ENCODE results near the gene RHEB. TPM values are rescaled to one million over a fixed set of nuclear protein-coding genes. Genes with fewer than 3 reads are reported as not detected.
A peak's percentile ranks its signal among the peaks of the same experiment; 100 is the strongest.

The RHEB gene
- total and polyA plus RNA-seq, 2 of the 13 experiments (the other 11 are each of a cell fraction or from before 2014, with no cell fraction given): 55.0 to 77.6 TPM

DNA sequence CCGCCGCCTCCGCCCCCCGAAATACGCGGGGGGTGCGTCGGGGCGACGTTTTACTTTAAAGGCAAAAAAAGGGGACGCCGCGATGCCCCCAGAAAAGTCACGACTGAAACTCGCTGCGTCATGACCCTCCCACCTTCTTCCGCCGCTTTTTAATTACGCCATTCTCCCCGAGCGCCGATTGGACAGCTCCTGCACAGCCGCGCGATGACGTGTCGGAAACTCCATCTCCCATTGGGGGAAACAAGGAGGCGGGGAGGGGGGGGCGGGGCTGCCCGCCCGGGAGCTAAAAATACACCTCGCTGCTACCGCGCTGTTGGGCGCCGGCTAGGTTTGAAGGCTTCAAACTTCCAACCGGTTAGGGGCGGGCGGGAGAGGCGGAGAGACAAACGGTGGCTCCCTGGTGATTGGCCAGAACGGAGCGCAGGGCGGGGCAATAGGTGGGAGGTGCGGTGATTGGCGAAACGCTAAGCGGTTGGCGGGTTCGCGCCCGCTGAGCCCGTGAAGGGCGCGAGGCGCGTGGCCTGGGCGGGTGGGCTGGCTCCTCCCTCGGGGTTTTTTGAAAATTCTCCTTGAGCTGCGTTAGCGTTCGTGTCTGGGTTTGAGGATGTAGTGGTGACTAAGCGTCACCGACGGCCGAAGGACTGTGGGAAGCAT, at the start of gene RHEB (continued):
- TF ChIP-seq, protein P1, sequence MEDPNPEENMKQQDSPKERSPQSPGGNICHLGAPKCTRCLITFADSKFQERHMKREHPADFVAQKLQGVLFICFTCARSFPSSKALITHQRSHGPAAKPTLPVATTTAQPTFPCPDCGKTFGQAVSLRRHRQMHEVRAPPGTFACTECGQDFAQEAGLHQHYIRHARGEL (CRISPR knock-in tag; IDR thresholded peaks at IDR 0.05): no peak
- TF ChIP-seq ZFAT (CRISPR knock-in tag; conservative IDR thresholded peaks at IDR 0.05) (no peak), FOXJ3 (CRISPR knock-in tag; IDR thresholded peaks at IDR 0.05; ENCODE audit: borderline replicate concordance) (no peak), ZNF644 (CRISPR knock-in tag; IDR thresholded peaks at IDR 0.05; ENCODE audit: low read depth) (no peak), STAT5B (CRISPR knock-in tag; IDR thresholded peaks at IDR 0.05) (no peak), ZNF549 (CRISPR knock-in tag; IDR thresholded peaks at IDR 0.05) (no peak), MYC (CRISPR knock-in tag; IDR thresholded peaks at IDR 0.05; ENCODE audit: borderline replicate concordance) (no peak), TBP (CRISPR knock-in tag; IDR thresholded peaks at IDR 0.05) (no peak), NFATC3 (CRISPR knock-in tag; IDR thresholded peaks at IDR 0.05) (no peak), ZNF354B (CRISPR knock-in tag; IDR thresholded peaks at IDR 0.05) (no peak), EHMT2 (IDR thresholded peaks at IDR 0.05; ENCODE audit: borderline replicate concordance, low read depth, low read length) (no peak), MED1 (CRISPR knock-in tag; IDR thresholded peaks at IDR 0.05) (peak; percentile 37; the same call in 1 of the 2 replicates), ERF (CRISPR knock-in tag; IDR thresholded peaks at IDR 0.05) (no peak), ZMYM3 (CRISPR knock-in tag; IDR thresholded peaks at IDR 0.05) (no peak), HHEX (CRISPR knock-in tag; IDR thresholded peaks at IDR 0.05) (no peak), AKAP8 (CRISPR knock-in tag; IDR thresholded peaks at IDR 0.05) (no peak), ATAD3A (CRISPR knock-in tag; IDR thresholded peaks at IDR 0.05) (no peak), NFYB (CRISPR knock-in tag; IDR thresholded peaks at IDR 0.05) (peak; percentile 82), NAIF1 (CRISPR knock-in tag; IDR thresholded peaks at IDR 0.05; ENCODE audit: borderline replicate concordance) (no peak), MBNL3 (CRISPR knock-in tag; conservative IDR thresholded peaks at IDR 0.05) (no peak)
- TF ChIP-seq, protein P2, sequence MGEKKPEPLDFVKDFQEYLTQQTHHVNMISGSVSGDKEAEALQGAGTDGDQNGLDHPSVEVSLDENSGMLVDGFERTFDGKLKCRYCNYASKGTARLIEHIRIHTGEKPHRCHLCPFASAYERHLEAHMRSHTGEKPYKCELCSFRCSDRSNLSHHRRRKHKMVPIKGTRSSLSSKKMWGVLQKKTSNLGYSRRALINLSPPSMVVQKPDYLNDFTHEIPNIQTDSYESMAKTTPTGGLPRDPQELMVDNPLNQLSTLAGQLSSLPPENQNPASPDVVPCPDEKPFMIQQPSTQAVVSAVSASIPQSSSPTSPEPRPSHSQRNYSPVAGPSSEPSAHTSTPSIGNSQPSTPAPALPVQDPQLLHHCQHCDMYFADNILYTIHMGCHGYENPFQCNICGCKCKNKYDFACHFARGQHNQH (CRISPR knock-in tag; IDR thresholded peaks at IDR 0.05): no peak
- TF ChIP-seq, protein P3, sequence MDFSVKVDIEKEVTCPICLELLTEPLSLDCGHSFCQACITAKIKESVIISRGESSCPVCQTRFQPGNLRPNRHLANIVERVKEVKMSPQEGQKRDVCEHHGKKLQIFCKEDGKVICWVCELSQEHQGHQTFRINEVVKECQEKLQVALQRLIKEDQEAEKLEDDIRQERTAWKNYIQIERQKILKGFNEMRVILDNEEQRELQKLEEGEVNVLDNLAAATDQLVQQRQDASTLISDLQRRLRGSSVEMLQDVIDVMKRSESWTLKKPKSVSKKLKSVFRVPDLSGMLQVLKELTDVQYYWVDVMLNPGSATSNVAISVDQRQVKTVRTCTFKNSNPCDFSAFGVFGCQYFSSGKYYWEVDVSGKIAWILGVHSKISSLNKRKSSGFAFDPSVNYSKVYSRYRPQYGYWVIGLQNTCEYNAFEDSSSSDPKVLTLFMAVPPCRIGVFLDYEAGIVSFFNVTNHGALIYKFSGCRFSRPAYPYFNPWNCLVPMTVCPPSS (IDR thresholded peaks at IDR 0.05): no peak
- TF ChIP-seq, protein P4, sequence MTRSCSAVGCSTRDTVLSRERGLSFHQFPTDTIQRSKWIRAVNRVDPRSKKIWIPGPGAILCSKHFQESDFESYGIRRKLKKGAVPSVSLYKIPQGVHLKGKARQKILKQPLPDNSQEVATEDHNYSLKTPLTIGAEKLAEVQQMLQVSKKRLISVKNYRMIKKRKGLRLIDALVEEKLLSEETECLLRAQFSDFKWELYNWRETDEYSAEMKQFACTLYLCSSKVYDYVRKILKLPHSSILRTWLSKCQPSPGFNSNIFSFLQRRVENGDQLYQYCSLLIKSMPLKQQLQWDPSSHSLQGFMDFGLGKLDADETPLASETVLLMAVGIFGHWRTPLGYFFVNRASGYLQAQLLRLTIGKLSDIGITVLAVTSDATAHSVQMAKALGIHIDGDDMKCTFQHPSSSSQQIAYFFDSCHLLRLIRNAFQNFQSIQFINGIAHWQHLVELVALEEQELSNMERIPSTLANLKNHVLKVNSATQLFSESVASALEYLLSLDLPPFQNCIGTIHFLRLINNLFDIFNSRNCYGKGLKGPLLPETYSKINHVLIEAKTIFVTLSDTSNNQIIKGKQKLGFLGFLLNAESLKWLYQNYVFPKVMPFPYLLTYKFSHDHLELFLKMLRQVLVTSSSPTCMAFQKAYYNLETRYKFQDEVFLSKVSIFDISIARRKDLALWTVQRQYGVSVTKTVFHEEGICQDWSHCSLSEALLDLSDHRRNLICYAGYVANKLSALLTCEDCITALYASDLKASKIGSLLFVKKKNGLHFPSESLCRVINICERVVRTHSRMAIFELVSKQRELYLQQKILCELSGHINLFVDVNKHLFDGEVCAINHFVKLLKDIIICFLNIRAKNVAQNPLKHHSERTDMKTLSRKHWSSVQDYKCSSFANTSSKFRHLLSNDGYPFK (CRISPR knock-in tag; IDR thresholded peaks at IDR 0.05; ENCODE audit: borderline replicate concordance): no peak
- TF ChIP-seq, protein P5, sequence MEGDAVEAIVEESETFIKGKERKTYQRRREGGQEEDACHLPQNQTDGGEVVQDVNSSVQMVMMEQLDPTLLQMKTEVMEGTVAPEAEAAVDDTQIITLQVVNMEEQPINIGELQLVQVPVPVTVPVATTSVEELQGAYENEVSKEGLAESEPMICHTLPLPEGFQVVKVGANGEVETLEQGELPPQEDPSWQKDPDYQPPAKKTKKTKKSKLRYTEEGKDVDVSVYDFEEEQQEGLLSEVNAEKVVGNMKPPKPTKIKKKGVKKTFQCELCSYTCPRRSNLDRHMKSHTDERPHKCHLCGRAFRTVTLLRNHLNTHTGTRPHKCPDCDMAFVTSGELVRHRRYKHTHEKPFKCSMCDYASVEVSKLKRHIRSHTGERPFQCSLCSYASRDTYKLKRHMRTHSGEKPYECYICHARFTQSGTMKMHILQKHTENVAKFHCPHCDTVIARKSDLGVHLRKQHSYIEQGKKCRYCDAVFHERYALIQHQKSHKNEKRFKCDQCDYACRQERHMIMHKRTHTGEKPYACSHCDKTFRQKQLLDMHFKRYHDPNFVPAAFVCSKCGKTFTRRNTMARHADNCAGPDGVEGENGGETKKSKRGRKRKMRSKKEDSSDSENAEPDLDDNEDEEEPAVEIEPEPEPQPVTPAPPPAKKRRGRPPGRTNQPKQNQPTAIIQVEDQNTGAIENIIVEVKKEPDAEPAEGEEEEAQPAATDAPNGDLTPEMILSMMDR (CRISPR knock-in tag; IDR thresholded peaks at IDR 0.05): no peak
- TF ChIP-seq, protein P6, sequence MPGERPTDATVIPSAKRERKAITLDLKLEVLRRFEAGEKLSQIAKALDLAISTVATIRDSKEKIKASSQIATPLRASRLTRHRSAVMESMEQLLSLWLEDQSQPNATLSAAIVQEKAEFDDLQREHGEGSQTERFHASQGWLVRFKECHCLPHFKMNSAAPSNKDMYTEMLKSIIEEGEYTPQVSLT (CRISPR knock-in tag; IDR thresholded peaks at IDR 0.05; ENCODE audit: borderline replicate concordance, low read depth): no peak; the same call in 1 of the 2 replicates

Measured in HepG2 (cell line).